Mammary epithelial cell (primary cell): ENCODE data around the gene KAZN.

Source experiments
- EZH2 ChIP-seq: IDR thresholded peaks from 2 replicates; pipeline ENCODE4 v1.6.1; 2012; ENCODE audit warnings: low read length, inconsistent platforms, borderline replicate concordance
- TF ChIP-seq, protein P1 (sequence below), 2 donors: IDR thresholded peaks in 1 of 2; conservative IDR thresholded peaks in 1 of 2; 2 replicates each; pipeline ENCODE4 v1.5.1; 2011 to 2012; ENCODE audit warnings: inconsistent platforms in 2 of 2, low read length in 2 of 2, mild to moderate bottlenecking in 2 of 2, control low read depth in 1 of 2, low read depth in 1 of 2; ENCODE audit not compliant: insufficient read depth in 1 of 2; ENCODE audit errors: extremely low read depth in 1 of 2

DNA sequence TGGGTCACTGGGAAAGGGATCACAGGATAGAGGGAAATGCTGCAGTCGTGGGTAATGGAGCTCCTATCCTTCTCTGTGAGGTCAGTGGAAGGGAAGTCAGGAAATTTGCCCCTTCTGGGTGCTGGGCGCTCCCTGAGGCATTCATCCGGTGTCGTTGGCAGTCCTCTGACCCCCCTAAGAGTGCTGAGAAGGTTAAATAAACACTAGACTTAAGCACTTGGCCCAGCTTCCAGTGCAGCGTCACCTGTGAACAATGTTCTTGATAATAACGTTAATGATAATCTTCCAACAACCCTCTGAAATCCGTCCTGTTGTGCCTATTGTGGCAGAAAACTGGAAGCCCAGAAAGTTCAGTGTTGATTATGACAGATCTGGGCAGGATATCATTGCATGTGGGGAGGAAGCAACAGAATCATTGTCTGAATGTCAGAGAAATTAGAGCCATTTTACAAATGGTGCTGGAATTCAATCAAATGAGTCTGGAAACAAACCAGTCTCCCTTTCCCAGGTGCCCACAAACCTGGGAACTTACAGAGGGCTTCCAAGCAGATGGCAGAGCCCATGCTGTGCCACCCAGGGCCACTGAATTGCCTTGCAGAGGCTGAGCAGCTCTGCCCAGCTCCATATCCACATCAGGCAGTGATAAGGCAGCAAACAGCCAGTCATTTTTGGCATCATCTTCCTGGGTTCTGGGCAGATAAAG, 216.8 kb downstream of the KAZN start:
- TF ChIP-seq, protein P1, sequence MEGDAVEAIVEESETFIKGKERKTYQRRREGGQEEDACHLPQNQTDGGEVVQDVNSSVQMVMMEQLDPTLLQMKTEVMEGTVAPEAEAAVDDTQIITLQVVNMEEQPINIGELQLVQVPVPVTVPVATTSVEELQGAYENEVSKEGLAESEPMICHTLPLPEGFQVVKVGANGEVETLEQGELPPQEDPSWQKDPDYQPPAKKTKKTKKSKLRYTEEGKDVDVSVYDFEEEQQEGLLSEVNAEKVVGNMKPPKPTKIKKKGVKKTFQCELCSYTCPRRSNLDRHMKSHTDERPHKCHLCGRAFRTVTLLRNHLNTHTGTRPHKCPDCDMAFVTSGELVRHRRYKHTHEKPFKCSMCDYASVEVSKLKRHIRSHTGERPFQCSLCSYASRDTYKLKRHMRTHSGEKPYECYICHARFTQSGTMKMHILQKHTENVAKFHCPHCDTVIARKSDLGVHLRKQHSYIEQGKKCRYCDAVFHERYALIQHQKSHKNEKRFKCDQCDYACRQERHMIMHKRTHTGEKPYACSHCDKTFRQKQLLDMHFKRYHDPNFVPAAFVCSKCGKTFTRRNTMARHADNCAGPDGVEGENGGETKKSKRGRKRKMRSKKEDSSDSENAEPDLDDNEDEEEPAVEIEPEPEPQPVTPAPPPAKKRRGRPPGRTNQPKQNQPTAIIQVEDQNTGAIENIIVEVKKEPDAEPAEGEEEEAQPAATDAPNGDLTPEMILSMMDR (conservative IDR thresholded peaks at IDR 0.05 in 1 of 2, IDR thresholded peaks at IDR 0.05 in 1 of 2; ENCODE audit: extremely low read depth in 1 of 2, insufficient read depth in 1 of 2, low read depth in 1 of 2, low read length in 2 of 2) = no peak
- TF ChIP-seq EZH2 = no peak
